Left ventricle myocardium inferior (tissue), 1 donor: Measurements from ENCODE around the gene LDHA. TPM values are rescaled to one million over a fixed set of nuclear protein-coding genes. Genes with fewer than 3 reads are reported as not detected.
"Not testable (repeated sequence)": the region's sequence is repeated elsewhere in the genome, so short reads cannot be mapped to it uniquely, and the experiment has no call there.

Experiments used
- DNase-seq: peaks from one replicate; pipeline ENCODE4 v3.0.0-alpha.2; 2020
- H3K27ac ChIP-seq: fragments of 200-600 bp; replicated peaks from 2 replicates; pipeline ENCODE4 v1.8.0; 2021
- H3K27me3 ChIP-seq: fragments of 200-600 bp; 2 replicates; pipeline ENCODE4 v1.8.0; 2021; ENCODE audit warnings: low read depth
- H3K36me3 ChIP-seq: fragments of 200-600 bp; 2 replicates; pipeline ENCODE4 v1.8.0; 2021
- H3K4me1 ChIP-seq: fragments of 200-600 bp; 2 replicates; pipeline ENCODE4 v1.8.0; 2021
- H3K4me3 ChIP-seq: fragments of 200-600 bp; 2 replicates; pipeline ENCODE4 v1.8.0; 2021; ENCODE audit warnings: mild to moderate bottlenecking, moderate library complexity
- H3K9me3 ChIP-seq: fragments of 200-600 bp; replicated peaks from 2 replicates; pipeline ENCODE4 v1.8.0; 2021
- intact Hi-C: fragments of 100-400 bp; cut with micrococcal nuclease; formaldehyde crosslinking; loops from one replicate; pipeline ENCODE4 v1.11.0; 2022
- total RNA-seq: library from RNA; stranded (reverse); fragmentation: NEBNext Ultra II Directional; extraction: Animal tissue kit (Norgen Biotek cat#: 25700); gene quantifications from one replicate; pipeline ENCODE4 v1.2.1, GENCODE V29; 2021
- TF ChIP-seq, protein P1 (sequence below): fragments of 200-600 bp; IDR thresholded peaks from 2 replicates; pipeline ENCODE4 v1.8.0; 2021; ENCODE audit warnings: antibody characterized with exemption, mild to moderate bottlenecking, borderline replicate concordance
- donor health status: DM: no; HTN: yes; CAD: no; lungs with severe emphysema.

LDHA gene
- total RNA-seq, 1 donor from 2014 or later, result 332 TPM

DNA sequence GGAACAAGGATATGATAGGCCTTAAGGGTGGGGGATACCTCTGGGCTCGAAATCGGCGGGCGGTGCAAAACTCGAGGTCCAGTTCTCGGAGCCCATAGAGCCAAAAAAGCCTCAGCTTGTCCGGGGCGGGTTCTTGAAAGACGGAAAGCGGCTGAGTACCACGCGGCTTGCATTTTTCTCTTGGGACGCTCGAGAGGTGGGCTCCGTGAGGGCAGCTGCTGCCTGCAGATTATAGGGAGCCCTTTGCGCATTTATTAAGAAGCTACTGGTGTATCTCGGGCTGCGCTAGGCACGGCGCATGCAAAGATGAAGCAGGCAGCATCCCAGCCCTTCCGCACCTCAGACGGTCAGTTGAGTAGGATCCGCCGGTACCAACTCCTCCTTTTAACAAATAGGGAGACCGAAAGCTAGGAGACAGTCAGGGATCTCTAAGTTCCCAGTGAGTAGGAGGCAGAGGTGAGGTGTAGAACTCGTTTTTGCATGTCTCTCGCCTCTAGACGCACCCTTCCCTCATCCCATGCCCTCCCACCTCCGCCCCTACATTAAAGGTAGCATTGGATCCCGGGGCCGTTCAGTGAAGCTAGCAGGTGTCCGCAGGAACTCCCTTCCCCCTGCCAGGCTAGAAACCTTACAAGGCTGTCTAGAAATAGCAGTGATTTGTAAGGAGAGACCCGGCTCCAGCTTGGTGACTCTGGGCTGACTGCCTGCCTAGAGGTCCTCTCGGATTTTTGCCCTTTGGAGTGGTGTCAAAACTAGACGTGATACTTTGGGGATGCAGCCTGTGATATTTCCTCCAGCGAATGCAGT lies 768 bp downstream of the LDHA start:
- H3K4me3 ChIP-seq, result peak overlapping the region; percentile 93
- peaks cover 37% of the 10 kb centered on the region for H3K4me1 ChIP-seq
- H3K27ac ChIP-seq, result peak overlapping the region; percentile 98
- H3K9me3 ChIP-seq, result no peaks in the 10 kb centered on the region
- TF ChIP-seq, protein P1, sequence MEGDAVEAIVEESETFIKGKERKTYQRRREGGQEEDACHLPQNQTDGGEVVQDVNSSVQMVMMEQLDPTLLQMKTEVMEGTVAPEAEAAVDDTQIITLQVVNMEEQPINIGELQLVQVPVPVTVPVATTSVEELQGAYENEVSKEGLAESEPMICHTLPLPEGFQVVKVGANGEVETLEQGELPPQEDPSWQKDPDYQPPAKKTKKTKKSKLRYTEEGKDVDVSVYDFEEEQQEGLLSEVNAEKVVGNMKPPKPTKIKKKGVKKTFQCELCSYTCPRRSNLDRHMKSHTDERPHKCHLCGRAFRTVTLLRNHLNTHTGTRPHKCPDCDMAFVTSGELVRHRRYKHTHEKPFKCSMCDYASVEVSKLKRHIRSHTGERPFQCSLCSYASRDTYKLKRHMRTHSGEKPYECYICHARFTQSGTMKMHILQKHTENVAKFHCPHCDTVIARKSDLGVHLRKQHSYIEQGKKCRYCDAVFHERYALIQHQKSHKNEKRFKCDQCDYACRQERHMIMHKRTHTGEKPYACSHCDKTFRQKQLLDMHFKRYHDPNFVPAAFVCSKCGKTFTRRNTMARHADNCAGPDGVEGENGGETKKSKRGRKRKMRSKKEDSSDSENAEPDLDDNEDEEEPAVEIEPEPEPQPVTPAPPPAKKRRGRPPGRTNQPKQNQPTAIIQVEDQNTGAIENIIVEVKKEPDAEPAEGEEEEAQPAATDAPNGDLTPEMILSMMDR, result no peak
- H3K36me3 ChIP-seq, result peaks cover 37% of the 10 kb centered on the region
- no peak for DNase-seq
- no peaks in the 10 kb centered on the region for H3K27me3 ChIP-seq
- intact Hi-C loops, result no loop called here

DNA sequence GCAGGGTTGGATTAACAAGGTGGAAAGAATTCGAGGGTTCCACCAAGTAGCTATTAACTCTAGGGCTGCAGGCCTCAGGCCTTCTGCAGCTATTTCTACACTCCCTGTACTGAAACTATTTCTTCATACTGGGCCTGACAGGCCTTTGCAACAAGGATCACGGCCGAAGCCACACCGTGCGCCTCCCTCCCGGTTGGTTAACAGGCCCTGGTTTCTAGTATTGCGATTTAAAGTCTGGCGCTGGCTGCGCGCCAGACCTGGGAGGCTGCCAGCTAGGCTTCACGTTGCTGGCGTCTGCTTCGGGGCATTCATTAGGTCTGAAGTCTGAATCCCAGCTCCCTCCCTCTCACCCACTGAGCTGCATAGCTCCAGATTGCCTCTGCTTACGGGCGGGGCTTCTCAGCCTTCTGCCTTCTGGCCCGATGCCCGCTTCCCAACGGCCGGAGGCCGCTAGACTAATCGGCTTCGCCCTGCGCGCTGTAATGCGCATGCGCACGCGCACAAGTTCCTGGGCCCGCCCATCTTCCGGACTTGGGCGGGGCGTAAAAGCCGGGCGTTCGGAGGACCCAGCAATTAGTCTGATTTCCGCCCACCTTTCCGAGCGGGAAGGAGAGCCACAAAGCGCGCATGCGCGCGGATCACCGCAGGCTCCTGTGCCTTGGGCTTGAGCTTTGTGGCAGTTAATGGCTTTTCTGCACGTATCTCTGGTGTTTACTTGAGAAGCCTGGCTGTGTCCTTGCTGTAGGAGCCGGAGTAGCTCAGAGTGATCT lies 1.6 kb downstream of the LDHA start:
- Histone ChIP-seq H3K9me3 (no peaks in the 10 kb centered on the region), H3K4me1 (peaks cover 37% of the 10 kb centered on the region), H3K4me3 (peak overlapping the region; percentile 93), H3K36me3 (peaks cover 45% of the 10 kb centered on the region), H3K27ac (peak overlapping the region; percentile 98), H3K27me3 (no peaks in the 10 kb centered on the region)
- TF ChIP-seq, protein P1, result no peak
- intact Hi-C loops, result no loop called here
- DNase-seq, result peak; percentile 98

DNA sequence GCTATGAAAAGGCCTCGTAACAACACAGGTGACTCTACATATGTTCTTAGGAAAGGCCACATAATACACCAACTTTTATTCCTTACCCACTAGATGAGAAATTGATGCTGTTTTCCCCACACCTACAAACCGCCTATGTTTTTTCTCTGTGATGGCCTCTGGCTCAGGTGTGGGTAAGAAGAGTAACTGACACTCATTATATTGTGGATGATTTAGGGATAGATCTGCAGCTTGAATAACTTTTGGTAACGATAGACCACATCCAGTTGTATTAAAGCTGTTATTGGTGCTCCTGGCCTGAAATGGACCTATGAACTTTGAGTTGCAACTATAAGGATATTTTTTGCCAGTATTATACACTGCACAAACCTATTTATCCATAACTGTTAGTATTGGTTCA lies 3.6 kb downstream of the LDHA start:
- H3K4me1 ChIP-seq, result peaks cover 37% of the 10 kb centered on the region
- no peak overlapping the region for H3K27ac ChIP-seq
- no peak overlapping the region for H3K4me3 ChIP-seq
- intact Hi-C loops, result no loop called here
- no peak for DNase-seq
- no peaks in the 10 kb centered on the region for H3K27me3 ChIP-seq
- H3K9me3 ChIP-seq, result no peaks in the 10 kb centered on the region
- TF ChIP-seq, protein P1, result no peak
- H3K36me3 ChIP-seq, result peaks cover 65% of the 10 kb centered on the region

DNA sequence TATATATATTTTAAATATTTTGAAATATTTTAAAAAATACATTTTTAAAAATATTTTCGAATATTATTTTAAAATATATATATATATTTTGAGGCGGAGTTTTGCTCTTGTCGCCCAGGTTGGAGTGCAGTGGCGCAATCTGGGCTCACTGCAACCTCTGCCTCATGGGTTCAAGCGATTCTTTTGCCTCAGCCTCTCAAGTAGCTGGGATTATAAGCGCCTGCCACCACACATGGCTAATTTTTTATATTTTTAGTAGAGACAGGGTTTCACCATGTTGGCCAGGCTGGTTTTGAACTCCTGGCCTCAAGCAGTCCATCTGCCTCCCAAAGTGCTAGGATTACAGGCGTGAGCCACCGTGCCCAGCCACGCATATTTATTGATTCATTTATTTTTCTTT lies 6.7 kb downstream of the LDHA start:
- intact Hi-C loops, result loop anchor here (10.0 kb wide), 1 partner anchor 56 kb away; no protein-coding TSS in a partner anchor
- not testable (repeated sequence) for H3K27me3 ChIP-seq, H3K27ac ChIP-seq, H3K4me3 ChIP-seq, DNase-seq, H3K9me3 ChIP-seq
- peaks cover 96% of the 10 kb centered on the region for H3K36me3 ChIP-seq
- H3K4me1 ChIP-seq, result peaks cover 16% of the 10 kb centered on the region

DNA sequence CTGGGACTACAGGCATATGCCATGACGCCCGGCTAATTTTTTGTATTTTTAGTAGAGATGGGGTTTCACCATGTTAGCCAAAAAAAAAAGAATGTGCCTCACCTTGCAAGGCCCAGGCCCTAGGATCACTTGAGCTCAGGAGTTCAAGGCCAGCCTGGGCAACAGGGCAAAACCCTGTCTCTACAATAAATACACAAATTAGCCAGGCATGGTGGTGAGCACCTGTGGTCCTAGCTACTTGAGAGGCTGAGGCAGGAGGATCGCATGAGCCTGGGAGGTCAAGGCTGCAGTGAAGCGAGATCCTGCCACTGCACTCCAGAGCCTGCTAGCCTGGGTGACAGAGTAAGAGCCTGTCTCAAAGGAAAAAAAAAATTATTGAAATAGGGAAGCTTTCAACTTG lies 9.7 kb downstream of the LDHA start:
- no peak overlapping the region for H3K27ac ChIP-seq
- intact Hi-C loops, result loop anchor here (10.0 kb wide), 1 partner anchor 59 kb away; no protein-coding TSS in a partner anchor

DNA sequence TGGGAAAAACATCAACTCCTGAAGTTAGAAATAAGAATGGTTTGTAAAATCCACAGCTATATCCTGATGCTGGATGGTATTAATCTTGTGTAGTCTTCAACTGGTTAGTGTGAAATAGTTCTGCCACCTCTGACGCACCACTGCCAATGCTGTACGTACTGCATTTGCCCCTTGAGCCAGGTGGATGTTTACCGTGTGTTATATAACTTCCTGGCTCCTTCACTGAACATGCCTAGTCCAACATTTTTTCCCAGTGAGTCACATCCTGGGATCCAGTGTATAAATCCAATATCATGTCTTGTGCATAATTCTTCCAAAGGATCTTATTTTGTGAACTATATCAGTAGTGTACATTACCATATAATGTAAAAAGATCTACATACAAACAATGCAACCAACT lies 13.0 kb downstream of the LDHA start:
- DNase-seq, H3K27ac ChIP-seq: not testable (repeated sequence)
- H3K36me3 ChIP-seq, result peaks cover 67% of the 10 kb centered on the region

More for the DNA sequence above, 9.7 kb downstream of the LDHA start:
- TF ChIP-seq, protein P1, result no peak
- H3K4me1 ChIP-seq, result peaks cover 7% of the 10 kb centered on the region
- H3K4me3 ChIP-seq, result no peak overlapping the region
- H3K27me3 ChIP-seq, result no peaks in the 10 kb centered on the region
- no peaks in the 10 kb centered on the region for H3K9me3 ChIP-seq
- H3K36me3 ChIP-seq, result peaks cover 100% of the 10 kb centered on the region
- DNase-seq, result no peak

More for the DNA sequence above, 13.0 kb downstream of the LDHA start:
- H3K4me3 ChIP-seq, H3K4me1 ChIP-seq, H3K9me3 ChIP-seq, H3K27me3 ChIP-seq: not testable (repeated sequence)
- intact Hi-C loops, result loop anchor here (10.0 kb wide), 1 partner anchor 63 kb away; no protein-coding TSS in a partner anchor
